Measurements from ENCODE around the gene LRRC72.

- TF ChIP-seq CTCF (IDR thresholded peaks at IDR 0.05), result no peak
- TF ChIP-seq POLR2A (IDR thresholded peaks at IDR 0.05), result no peak
Observed at GRCh38 chr7:16515785-16516685, 10.6 kb upstream of the LRRC72 start.

Measured in suprapubic skin (tissue), 3 donors.